Stimulated activated effector memory CD8-positive, alpha-beta T cell treated with anti-CD3 and anti-CD28 coated beads, Interleukin-12 subunit alpha, Interleukin-12 subunit beta, amount 100 ng/mL, for 72 hours (primary cell): ENCODE results near the gene HSPB3.

ENCODE experiments used
- ATAC-seq: fragments of 150-1000 bp; cut with Tn5 transposase; 2 replicates; pipeline ENCODE4 v1.10.0; 2021
- DNase-seq, 2 donors: peaks; one replicate each; pipeline ENCODE4 v3.0.0; 2021 to 2022; ENCODE audit warnings: low spot score in 2 of 2
- H3K27ac Mint-ChIP-seq: one replicate; pipeline ENCODE4 v1.8.0; 2022; ENCODE audit warnings: mild to moderate bottlenecking, mixed read lengths
- H3K36me3 Mint-ChIP-seq: one replicate; pipeline ENCODE4 v1.8.0; 2022; ENCODE audit warnings: mild to moderate bottlenecking, mixed read lengths
- H3K4me1 Mint-ChIP-seq: one replicate; pipeline ENCODE4 v1.8.0; 2022; ENCODE audit warnings: mixed read lengths
- H3K4me3 Mint-ChIP-seq: one replicate; pipeline ENCODE4 v1.8.0; 2022; ENCODE audit warnings: mild to moderate bottlenecking, mixed read lengths
- H3K9me3 Mint-ChIP-seq: one replicate; pipeline ENCODE4 v1.8.0; 2022; ENCODE audit warnings: mixed read lengths

HSPB3 gene

GRCh38 chr5:54445691-54446378, 9.7 kb upstream of the HSPB3 start:
- H3K36me3 Mint-ChIP-seq: no peaks in the 10 kb centered on the region
- H3K4me1 Mint-ChIP-seq: no peaks in the 10 kb centered on the region
- ATAC-seq (peak; percentile 13), DNase-seq (no peak)
- no peak overlapping the region for H3K4me3 Mint-ChIP-seq
- no peak overlapping the region for H3K27ac Mint-ChIP-seq
- no peaks in the 10 kb centered on the region for H3K9me3 Mint-ChIP-seq

GRCh38 chr5:54446379-54446732, 9.1 kb upstream of the HSPB3 start:
- no peaks in the 10 kb centered on the region for H3K9me3 Mint-ChIP-seq

GRCh38 chr5:54449923-54450322, 5.6 kb upstream of the HSPB3 start:
- H3K27ac Mint-ChIP-seq: no peak overlapping the region
- no peaks in the 10 kb centered on the region for H3K4me1 Mint-ChIP-seq
- no peaks in the 10 kb centered on the region for H3K36me3 Mint-ChIP-seq
- DNase-seq: no peak
- no peak for ATAC-seq
- no peak overlapping the region for H3K4me3 Mint-ChIP-seq
- no peaks in the 10 kb centered on the region for H3K9me3 Mint-ChIP-seq

More at GRCh38 chr5:54446379-54446732, 9.1 kb upstream of the HSPB3 start:
- H3K27ac Mint-ChIP-seq: no peak overlapping the region
- ATAC-seq: no peak
- no peaks in the 10 kb centered on the region for H3K36me3 Mint-ChIP-seq
- no peaks in the 10 kb centered on the region for H3K4me1 Mint-ChIP-seq
- no peak for DNase-seq
- H3K4me3 Mint-ChIP-seq: no peak overlapping the region

- no peaks in the 10 kb centered on the region for H3K4me1 Mint-ChIP-seq
- no peak overlapping the region for H3K27ac Mint-ChIP-seq
- no peaks in the 10 kb centered on the region for H3K36me3 Mint-ChIP-seq
- no peaks in the 10 kb centered on the region for H3K9me3 Mint-ChIP-seq
- no peak for ATAC-seq
- H3K4me3 Mint-ChIP-seq: no peak overlapping the region
- DNase-seq: no peak
These were observed 5.0 kb upstream of the HSPB3 start for GRCh38 chr5:54450542-54450941.

- no peak for ATAC-seq
- no peak for DNase-seq
- H3K27ac Mint-ChIP-seq: no peak overlapping the region
- no peaks in the 10 kb centered on the region for H3K9me3 Mint-ChIP-seq
- no peaks in the 10 kb centered on the region for H3K36me3 Mint-ChIP-seq
- no peaks in the 10 kb centered on the region for H3K4me1 Mint-ChIP-seq
- H3K4me3 Mint-ChIP-seq: no peak overlapping the region
These were observed 2.5 kb upstream of the HSPB3 start for GRCh38 chr5:54453046-54453445.

GRCh38 chr5:54454602-54455001, 897 bp upstream of the HSPB3 start:
- Mint-ChIP-seq H3K9me3 (no peaks in the 10 kb centered on the region), H3K36me3 (no peaks in the 10 kb centered on the region), H3K4me3 (no peak overlapping the region), H3K4me1 (no peaks in the 10 kb centered on the region), H3K27ac (no peak overlapping the region)
- DNase-seq (no peak), ATAC-seq (no peak)

GRCh38 chr5:54457094-54457862, 1.8 kb downstream of the HSPB3 start:
- DNase-seq: no peak
- Mint-ChIP-seq H3K36me3 (no peaks in the 10 kb centered on the region), H3K4me1 (no peaks in the 10 kb centered on the region), H3K27ac (no peak overlapping the region), H3K9me3 (no peaks in the 10 kb centered on the region), H3K4me3 (no peak overlapping the region)
- no peak for ATAC-seq

GRCh38 chr5:54458221-54458620, 2.7 kb downstream of the HSPB3 start:
- Mint-ChIP-seq H3K36me3 (no peaks in the 10 kb centered on the region), H3K9me3 (no peaks in the 10 kb centered on the region)
- ATAC-seq: no peak

GRCh38 chr5:54460181-54460919, 4.9 kb downstream of the HSPB3 start:
- ATAC-seq: no peak
- no peak for DNase-seq
- no peak overlapping the region for H3K27ac Mint-ChIP-seq
- no peaks in the 10 kb centered on the region for H3K9me3 Mint-ChIP-seq
- no peaks in the 10 kb centered on the region for H3K36me3 Mint-ChIP-seq
- H3K4me3 Mint-ChIP-seq: no peak overlapping the region
- H3K4me1 Mint-ChIP-seq: no peaks in the 10 kb centered on the region

More at GRCh38 chr5:54458221-54458620, 2.7 kb downstream of the HSPB3 start:
- no peak overlapping the region for H3K27ac Mint-ChIP-seq
- no peak overlapping the region for H3K4me3 Mint-ChIP-seq
- no peak for DNase-seq
- H3K4me1 Mint-ChIP-seq: no peaks in the 10 kb centered on the region

GRCh38 chr5:54462281-54462680, 6.8 kb downstream of the HSPB3 start:
- no peaks in the 10 kb centered on the region for H3K36me3 Mint-ChIP-seq
- H3K4me1 Mint-ChIP-seq: no peaks in the 10 kb centered on the region
- no peak overlapping the region for H3K27ac Mint-ChIP-seq
- no peak overlapping the region for H3K4me3 Mint-ChIP-seq
- no peak for DNase-seq
- H3K9me3 Mint-ChIP-seq: no peaks in the 10 kb centered on the region
- ATAC-seq: no peak

- H3K4me1 Mint-ChIP-seq: no peaks in the 10 kb centered on the region
- no peaks in the 10 kb centered on the region for H3K9me3 Mint-ChIP-seq
- ATAC-seq: no peak
- no peak overlapping the region for H3K4me3 Mint-ChIP-seq
- H3K36me3 Mint-ChIP-seq: no peaks in the 10 kb centered on the region
- H3K27ac Mint-ChIP-seq: no peak overlapping the region
- DNase-seq: no peak
These were observed 8.2 kb downstream of the HSPB3 start for GRCh38 chr5:54463713-54464112.

GRCh38 chr5:54469622-54470021, 14.1 kb downstream of the HSPB3 start:
- no peaks in the 10 kb centered on the region for H3K36me3 Mint-ChIP-seq
- H3K9me3 Mint-ChIP-seq: no peaks in the 10 kb centered on the region
- ATAC-seq (no peak), DNase-seq (no peak)
- peaks cover 10% of the 10 kb centered on the region for H3K4me1 Mint-ChIP-seq
- H3K4me3 Mint-ChIP-seq: peak overlapping the region; percentile 49
- H3K27ac Mint-ChIP-seq: peak overlapping the region; percentile 45

GRCh38 chr5:54470128-54470527, 14.6 kb downstream of the HSPB3 start:
- H3K36me3 Mint-ChIP-seq: no peaks in the 10 kb centered on the region
- H3K9me3 Mint-ChIP-seq: no peaks in the 10 kb centered on the region
- peaks cover 10% of the 10 kb centered on the region for H3K4me1 Mint-ChIP-seq
- ATAC-seq: no peak
- H3K4me3 Mint-ChIP-seq: peak overlapping the region; percentile 49
- H3K27ac Mint-ChIP-seq: peak overlapping the region; percentile 45
- no peak for DNase-seq

GRCh38 chr5:54470677-54471076, 15.2 kb downstream of the HSPB3 start:
- no peak for DNase-seq
- Mint-ChIP-seq H3K4me3 (no peak overlapping the region), H3K27ac (no peak overlapping the region), H3K9me3 (no peaks in the 10 kb centered on the region), H3K36me3 (no peaks in the 10 kb centered on the region), H3K4me1 (peaks cover 10% of the 10 kb centered on the region)
- ATAC-seq: no peak

GRCh38 chr5:54471398-54471797, 15.9 kb downstream of the HSPB3 start:
- Mint-ChIP-seq H3K36me3 (no peaks in the 10 kb centered on the region), H3K9me3 (no peaks in the 10 kb centered on the region), H3K4me3 (no peak overlapping the region), H3K4me1 (peaks cover 10% of the 10 kb centered on the region), H3K27ac (no peak overlapping the region)
- DNase-seq (no peak), ATAC-seq (no peak)

GRCh38 chr5:54476682-54477081, 21.2 kb downstream of the HSPB3 start:
- no peaks in the 10 kb centered on the region for H3K4me1 Mint-ChIP-seq
- no peak overlapping the region for H3K4me3 Mint-ChIP-seq
- DNase-seq (no peak), ATAC-seq (peak; percentile 21)
- H3K27ac Mint-ChIP-seq: no peak overlapping the region
- no peaks in the 10 kb centered on the region for H3K36me3 Mint-ChIP-seq
- no peaks in the 10 kb centered on the region for H3K9me3 Mint-ChIP-seq
